Suprapubic skin (tissue), 3 donors: ENCODE results near the gene SPOP.

Experiments used
- POLR2A ChIP-seq, 2 donors: fragments of 450-650 bp; IDR thresholded peaks; one replicate each; pipeline ENCODE4 v1.6.1; 2017; ENCODE audit warnings: antibody characterized with exemption in 2 of 2, mild to moderate bottlenecking in 2 of 2, moderate library complexity in 2 of 2
- TF ChIP-seq, protein P1 (sequence below), 2 donors: fragments of 200-600 bp in 1 of 2; fragments of 450-650 bp in 1 of 2; sonication (generic) in 1 of 2; IDR thresholded peaks; one replicate each; pipeline ENCODE4 v1.5.1; 2016 to 2019; ENCODE audit warnings: antibody characterized with exemption in 2 of 2, mild to moderate bottlenecking in 1 of 2, moderate library complexity in 1 of 2

DNA sequence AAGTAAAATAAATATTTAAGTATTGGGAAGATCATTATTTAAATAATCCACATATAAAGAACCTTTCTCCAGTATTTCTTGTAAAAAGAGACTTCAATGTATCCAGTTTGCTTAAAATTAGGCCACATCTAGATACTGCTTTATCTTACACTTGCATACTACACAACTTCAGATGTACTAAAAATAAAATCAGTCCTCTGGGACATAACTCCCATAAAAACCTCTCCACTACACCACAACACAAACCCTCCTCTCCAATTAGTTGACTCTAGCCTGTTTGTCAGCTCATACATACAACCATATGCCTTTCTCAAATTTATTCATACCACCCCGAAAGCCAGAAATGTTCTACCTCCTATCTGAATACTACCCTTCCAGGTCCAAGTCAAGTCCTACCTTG, 21.6 kb downstream of the SPOP start:
- TF ChIP-seq, protein P1, sequence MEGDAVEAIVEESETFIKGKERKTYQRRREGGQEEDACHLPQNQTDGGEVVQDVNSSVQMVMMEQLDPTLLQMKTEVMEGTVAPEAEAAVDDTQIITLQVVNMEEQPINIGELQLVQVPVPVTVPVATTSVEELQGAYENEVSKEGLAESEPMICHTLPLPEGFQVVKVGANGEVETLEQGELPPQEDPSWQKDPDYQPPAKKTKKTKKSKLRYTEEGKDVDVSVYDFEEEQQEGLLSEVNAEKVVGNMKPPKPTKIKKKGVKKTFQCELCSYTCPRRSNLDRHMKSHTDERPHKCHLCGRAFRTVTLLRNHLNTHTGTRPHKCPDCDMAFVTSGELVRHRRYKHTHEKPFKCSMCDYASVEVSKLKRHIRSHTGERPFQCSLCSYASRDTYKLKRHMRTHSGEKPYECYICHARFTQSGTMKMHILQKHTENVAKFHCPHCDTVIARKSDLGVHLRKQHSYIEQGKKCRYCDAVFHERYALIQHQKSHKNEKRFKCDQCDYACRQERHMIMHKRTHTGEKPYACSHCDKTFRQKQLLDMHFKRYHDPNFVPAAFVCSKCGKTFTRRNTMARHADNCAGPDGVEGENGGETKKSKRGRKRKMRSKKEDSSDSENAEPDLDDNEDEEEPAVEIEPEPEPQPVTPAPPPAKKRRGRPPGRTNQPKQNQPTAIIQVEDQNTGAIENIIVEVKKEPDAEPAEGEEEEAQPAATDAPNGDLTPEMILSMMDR (IDR thresholded peaks at IDR 0.05): no peak
- no peak for TF ChIP-seq POLR2A (IDR thresholded peaks at IDR 0.05)
